ENCODE measurements around the gene CAPN2.
"Not testable (repeated sequence)": the region's sequence is repeated elsewhere in the genome, so short reads cannot be mapped to it uniquely, and the experiment has no call there.

CAPN2 gene

DNA sequence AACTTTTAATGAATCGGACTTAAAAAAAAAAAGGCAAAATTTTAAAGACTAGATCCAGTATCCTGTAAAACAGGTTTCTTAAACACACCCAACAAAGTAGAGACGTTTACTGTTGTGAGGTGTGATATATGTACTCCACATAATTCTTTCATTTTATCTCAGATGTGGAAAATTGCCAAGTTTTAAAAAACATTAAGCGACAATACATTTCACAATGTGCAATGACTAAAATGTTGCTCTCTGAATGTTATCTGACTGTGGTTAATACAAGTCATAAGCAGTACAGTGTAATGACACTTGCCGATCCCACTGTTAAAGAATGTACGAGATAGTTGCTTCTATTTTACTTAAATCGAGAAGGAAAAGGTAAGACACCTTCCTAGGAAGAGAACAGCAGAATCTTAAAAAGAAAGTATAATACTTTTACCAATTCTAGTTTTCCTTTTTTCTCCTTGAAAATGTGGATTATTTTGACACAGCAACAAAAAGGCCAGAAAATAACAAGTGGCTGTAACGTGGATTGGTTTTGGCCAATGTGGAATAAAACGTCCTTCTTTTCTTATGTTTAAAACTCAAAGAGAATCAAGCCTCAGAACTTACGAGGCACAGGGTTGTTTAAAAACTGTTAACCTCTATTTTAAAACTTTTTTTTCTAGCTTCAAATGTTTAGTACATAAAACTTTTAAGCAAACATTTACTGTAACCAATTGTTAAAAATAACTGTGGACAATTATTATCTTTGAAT is 82.0 kb downstream of the CAPN2 start:
- no peak overlapping the region for H2AFZ ChIP-seq (ENCODE audit: low read length, unreplicated experiment)
- no peak overlapping the region for H3K4me3 ChIP-seq (ENCODE audit: low read depth, low read length)

DNA sequence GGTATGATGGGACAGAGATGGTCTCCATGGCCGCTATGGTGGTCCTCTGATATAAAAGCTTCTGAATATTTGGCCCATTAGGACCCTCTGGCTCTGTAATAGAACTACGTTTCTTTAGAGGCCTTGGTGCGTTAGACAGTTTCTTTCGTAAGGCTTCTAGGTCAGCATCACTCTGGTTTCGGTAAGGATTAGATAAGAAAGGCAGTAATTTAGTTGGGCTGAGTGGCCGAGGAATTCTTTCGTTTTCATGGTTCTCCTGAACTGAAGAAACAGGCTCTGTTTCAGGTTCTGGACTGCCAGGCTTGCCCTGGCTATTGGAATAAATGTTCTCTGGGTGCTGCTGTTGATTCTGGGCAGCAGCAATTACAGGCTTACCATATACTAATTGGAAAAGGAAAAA is 83.9 kb downstream of the CAPN2 start:
- H3K4me3 ChIP-seq (ENCODE audit: low read depth, low read length): no peak overlapping the region
- H3K27ac ChIP-seq (ENCODE audit: low read depth, low read length): no peak overlapping the region
- H3K36me3 ChIP-seq (ENCODE audit: insufficient read depth, low read length): peaks cover 42% of the 10 kb centered on the region
- H3K27me3 ChIP-seq (ENCODE audit: insufficient read depth, low read length): no peaks in the 10 kb centered on the region
- no peaks in the 10 kb centered on the region for H3K4me1 ChIP-seq (ENCODE audit: control insufficient read depth, insufficient read depth, low read length, unreplicated experiment)
- H3K79me2 ChIP-seq (ENCODE audit: control insufficient read depth, insufficient read depth, low read length, unreplicated experiment): no peaks in the 10 kb centered on the region
- H2AFZ ChIP-seq (ENCODE audit: low read length, unreplicated experiment): no peak overlapping the region

More for the DNA sequence above, 82.0 kb downstream of the CAPN2 start:
- Histone ChIP-seq H3K36me3 (ENCODE audit: insufficient read depth, low read length) (peaks cover 29% of the 10 kb centered on the region; the same call in 1 of the 2 replicates), H3K27me3 (ENCODE audit: insufficient read depth, low read length) (no peaks in the 10 kb centered on the region), H3K27ac (ENCODE audit: low read depth, low read length) (no peak overlapping the region), H3K4me1 (ENCODE audit: control insufficient read depth, insufficient read depth, low read length, unreplicated experiment) (no peaks in the 10 kb centered on the region), H3K79me2 (ENCODE audit: control insufficient read depth, insufficient read depth, low read length, unreplicated experiment) (no peaks in the 10 kb centered on the region)

DNA sequence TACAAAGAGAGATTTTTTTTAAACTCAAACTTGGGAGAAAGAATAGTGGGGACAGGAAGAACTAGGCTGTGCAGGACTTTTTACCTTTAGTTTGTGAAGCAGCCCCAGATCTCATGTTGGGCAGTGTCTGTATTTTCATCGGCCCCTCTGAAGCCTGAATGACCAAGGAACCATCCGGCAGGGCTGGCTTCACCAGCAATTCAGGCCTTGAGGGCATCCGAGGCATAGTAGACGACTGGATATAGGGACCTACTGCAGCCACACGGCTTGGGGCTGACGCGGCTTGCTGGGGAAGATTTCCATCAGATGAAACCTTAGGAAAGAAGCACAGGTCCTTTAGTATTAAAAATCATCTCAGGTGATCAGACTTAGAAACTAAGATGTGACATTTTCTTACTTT is 89.7 kb downstream of the CAPN2 start:
- H3K27ac ChIP-seq (ENCODE audit: low read depth, low read length): no peak overlapping the region
- peaks cover 42% of the 10 kb centered on the region for H3K36me3 ChIP-seq (ENCODE audit: insufficient read depth, low read length)
- H3K4me3 ChIP-seq (ENCODE audit: low read depth, low read length): no peak overlapping the region
- no peaks in the 10 kb centered on the region for H3K27me3 ChIP-seq (ENCODE audit: insufficient read depth, low read length)
- H3K79me2 ChIP-seq (ENCODE audit: control insufficient read depth, insufficient read depth, low read length, unreplicated experiment): no peaks in the 10 kb centered on the region
- H3K4me1 ChIP-seq (ENCODE audit: control insufficient read depth, insufficient read depth, low read length, unreplicated experiment): no peaks in the 10 kb centered on the region
- H2AFZ ChIP-seq (ENCODE audit: low read length, unreplicated experiment): no peak overlapping the region

DNA sequence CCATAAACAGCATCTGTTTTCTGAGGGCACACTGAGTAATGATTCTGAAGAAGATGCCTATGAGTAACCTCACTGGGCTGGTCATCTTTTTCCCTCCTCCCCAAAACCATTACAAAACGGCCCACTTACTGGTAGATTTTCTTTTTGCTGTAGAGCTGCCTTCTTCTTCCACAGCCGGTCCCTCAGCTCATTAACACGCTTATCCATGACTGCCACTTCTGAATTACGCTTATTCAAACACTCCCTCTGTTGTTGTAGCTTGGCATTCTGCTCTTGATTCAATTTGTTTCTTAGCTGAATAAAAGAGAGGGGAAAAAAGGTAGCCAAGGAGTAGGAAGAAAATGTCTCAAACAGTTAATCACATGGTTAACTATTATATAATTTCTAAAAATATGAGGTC is 90.3 kb downstream of the CAPN2 start:
- Histone ChIP-seq H2AFZ (ENCODE audit: low read length, unreplicated experiment) (no peak overlapping the region), H3K4me1 (ENCODE audit: control insufficient read depth, insufficient read depth, low read length, unreplicated experiment) (no peaks in the 10 kb centered on the region), H3K4me3 (ENCODE audit: low read depth, low read length) (no peak overlapping the region), H3K36me3 (ENCODE audit: insufficient read depth, low read length) (peaks cover 46% of the 10 kb centered on the region), H3K27ac (ENCODE audit: low read depth, low read length) (no peak overlapping the region), H3K27me3 (ENCODE audit: insufficient read depth, low read length) (no peaks in the 10 kb centered on the region), H3K79me2 (ENCODE audit: control insufficient read depth, insufficient read depth, low read length, unreplicated experiment) (no peaks in the 10 kb centered on the region)

DNA sequence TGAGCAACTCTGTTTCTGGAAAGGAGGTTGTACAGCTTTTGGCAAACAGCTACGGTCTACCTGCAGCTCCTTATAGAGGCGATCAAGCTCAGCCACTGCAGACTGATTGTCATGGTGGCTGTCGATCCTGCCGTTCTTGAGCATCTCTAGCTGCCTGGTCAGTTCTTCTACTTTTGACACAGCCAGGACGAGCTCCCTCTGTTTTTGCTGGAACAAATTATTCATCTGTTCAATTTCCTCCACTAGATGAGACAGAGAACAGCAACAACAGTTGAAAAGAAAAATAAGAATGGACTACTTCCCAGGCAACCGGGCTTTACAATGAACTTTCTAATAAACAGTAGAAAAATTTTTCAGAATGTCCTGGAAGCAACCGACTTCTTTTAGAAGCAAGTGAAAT is 90.9 kb downstream of the CAPN2 start:
- Histone ChIP-seq H3K4me3 (ENCODE audit: low read depth, low read length) (no peak overlapping the region), H3K27me3 (ENCODE audit: insufficient read depth, low read length) (no peaks in the 10 kb centered on the region), H2AFZ (ENCODE audit: low read length, unreplicated experiment) (no peak overlapping the region), H3K27ac (ENCODE audit: low read depth, low read length) (no peak overlapping the region), H3K36me3 (ENCODE audit: insufficient read depth, low read length) (peaks cover 44% of the 10 kb centered on the region), H3K79me2 (ENCODE audit: control insufficient read depth, insufficient read depth, low read length, unreplicated experiment) (no peaks in the 10 kb centered on the region), H3K4me1 (ENCODE audit: control insufficient read depth, insufficient read depth, low read length, unreplicated experiment) (no peaks in the 10 kb centered on the region)

DNA sequence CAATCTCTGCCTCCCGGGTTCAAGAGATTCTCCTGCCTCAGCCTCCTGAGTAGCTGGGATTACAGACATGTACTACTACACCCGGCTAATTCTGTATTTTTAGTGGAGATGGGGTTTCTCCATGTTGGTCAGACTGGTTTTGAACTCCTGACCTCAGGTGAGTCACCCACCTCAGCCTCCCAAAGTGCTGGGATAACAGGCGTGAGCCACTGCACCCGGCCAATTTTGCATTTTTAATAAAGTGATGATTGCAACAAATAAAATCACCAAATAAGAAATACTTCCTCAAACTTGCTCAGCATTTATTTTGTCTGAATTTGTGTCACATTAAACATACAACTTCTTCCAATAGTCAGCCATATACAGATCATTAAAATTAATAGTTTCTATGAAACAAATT is 97.6 kb downstream of the CAPN2 start:
- H3K36me3 ChIP-seq (ENCODE audit: insufficient read depth, low read length): peaks cover 19% of the 10 kb centered on the region
- H3K4me3 ChIP-seq (ENCODE audit: low read depth, low read length); H3K79me2 ChIP-seq (ENCODE audit: control insufficient read depth, insufficient read depth, low read length, unreplicated experiment); H2AFZ ChIP-seq (ENCODE audit: low read length, unreplicated experiment); H3K27ac ChIP-seq (ENCODE audit: low read depth, low read length); H3K27me3 ChIP-seq (ENCODE audit: insufficient read depth, low read length): not testable (repeated sequence)
- H3K4me1 ChIP-seq (ENCODE audit: control insufficient read depth, insufficient read depth, low read length, unreplicated experiment): peaks cover 12% of the 10 kb centered on the region

DNA sequence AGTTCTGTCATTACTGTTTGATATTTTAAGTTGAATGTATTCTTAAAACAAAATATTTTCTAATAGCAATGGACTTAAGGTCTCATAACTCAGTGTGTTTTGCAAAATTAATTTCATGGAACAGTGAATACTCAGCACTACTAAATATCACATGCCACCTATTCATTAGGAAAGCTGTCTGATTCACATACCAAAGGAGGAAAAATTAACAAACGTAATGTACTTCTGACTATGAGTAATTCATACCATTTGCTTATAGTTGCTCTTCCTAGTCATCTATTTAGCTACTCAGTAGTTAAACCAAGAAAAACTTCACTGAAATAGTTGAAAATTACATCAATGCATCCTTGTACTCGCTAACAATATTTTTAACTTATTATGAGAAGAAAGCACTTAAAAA is 98.2 kb downstream of the CAPN2 start:
- no peaks in the 10 kb centered on the region for H3K27me3 ChIP-seq (ENCODE audit: insufficient read depth, low read length)
- peaks cover 9% of the 10 kb centered on the region for H3K79me2 ChIP-seq (ENCODE audit: control insufficient read depth, insufficient read depth, low read length, unreplicated experiment)
- peak overlapping the region; percentile 6; the same call in 1 of the 2 replicates for H3K27ac ChIP-seq (ENCODE audit: low read depth, low read length)
- no peak overlapping the region for H2AFZ ChIP-seq (ENCODE audit: low read length, unreplicated experiment)
- peaks cover 19% of the 10 kb centered on the region for H3K36me3 ChIP-seq (ENCODE audit: insufficient read depth, low read length)
- H3K4me1 ChIP-seq (ENCODE audit: control insufficient read depth, insufficient read depth, low read length, unreplicated experiment): peaks cover 18% of the 10 kb centered on the region
- H3K4me3 ChIP-seq (ENCODE audit: low read depth, low read length): no peak overlapping the region

DNA sequence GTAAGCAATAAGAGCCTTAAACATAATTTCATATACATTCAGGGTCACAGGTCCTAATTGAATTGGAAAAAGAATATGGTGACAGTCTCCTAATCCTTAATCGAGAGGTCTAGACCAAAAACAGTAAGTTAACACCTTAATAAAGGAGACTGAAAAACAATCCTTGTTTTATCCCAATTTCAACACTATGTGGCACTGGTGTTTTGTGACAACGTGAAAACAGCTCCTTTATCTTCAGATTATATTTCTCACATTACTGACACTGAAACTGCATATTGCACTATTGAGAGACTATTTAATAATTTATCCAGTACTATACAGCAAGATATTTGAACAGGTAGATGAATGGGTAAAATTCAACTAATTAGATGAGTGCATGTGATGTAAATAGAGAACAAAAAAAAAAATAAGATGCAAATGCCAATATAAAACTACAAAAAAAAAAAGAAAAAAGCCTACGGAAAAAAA is 99.3 kb downstream of the CAPN2 start:
- peaks cover 18% of the 10 kb centered on the region for H3K79me2 ChIP-seq (ENCODE audit: control insufficient read depth, insufficient read depth, low read length, unreplicated experiment)
- H3K4me3 ChIP-seq (ENCODE audit: low read depth, low read length): no peak overlapping the region
- no peaks in the 10 kb centered on the region for H3K27me3 ChIP-seq (ENCODE audit: insufficient read depth, low read length)
- H3K27ac ChIP-seq (ENCODE audit: low read depth, low read length): no peak overlapping the region
- H2AFZ ChIP-seq (ENCODE audit: low read length, unreplicated experiment): no peak overlapping the region
- H3K36me3 ChIP-seq (ENCODE audit: insufficient read depth, low read length): peaks cover 12% of the 10 kb centered on the region
- H3K4me1 ChIP-seq (ENCODE audit: control insufficient read depth, insufficient read depth, low read length, unreplicated experiment): peaks cover 29% of the 10 kb centered on the region

DNA sequence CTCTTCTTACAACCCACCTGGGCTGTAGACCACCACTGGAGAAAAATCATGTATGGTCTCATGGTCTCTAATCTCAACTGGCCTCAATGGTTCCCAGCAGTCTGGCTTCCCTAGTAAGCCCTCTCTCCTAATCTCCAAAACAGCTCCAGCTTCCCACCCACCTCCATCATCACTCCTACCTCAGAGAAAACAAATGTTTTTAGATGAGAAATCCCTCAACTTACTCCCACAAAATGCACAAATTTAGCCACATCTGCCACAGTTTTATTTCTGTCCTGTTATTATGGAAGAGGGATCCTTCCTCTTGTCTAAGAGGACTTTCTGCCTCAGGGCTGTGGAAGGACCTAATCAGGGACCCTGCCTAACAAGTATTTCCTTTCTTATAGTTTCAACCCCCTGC is 101.3 kb downstream of the CAPN2 start:
- Histone ChIP-seq H3K27ac (ENCODE audit: low read depth, low read length) (no peak overlapping the region), H3K27me3 (ENCODE audit: insufficient read depth, low read length) (no peaks in the 10 kb centered on the region), H3K4me3 (ENCODE audit: low read depth, low read length) (no peak overlapping the region), H2AFZ (ENCODE audit: low read length, unreplicated experiment) (no peak overlapping the region), H3K36me3 (ENCODE audit: insufficient read depth, low read length) (no peaks in the 10 kb centered on the region), H3K79me2 (ENCODE audit: control insufficient read depth, insufficient read depth, low read length, unreplicated experiment) (peaks cover 19% of the 10 kb centered on the region), H3K4me1 (ENCODE audit: control insufficient read depth, insufficient read depth, low read length, unreplicated experiment) (peaks cover 33% of the 10 kb centered on the region)

DNA sequence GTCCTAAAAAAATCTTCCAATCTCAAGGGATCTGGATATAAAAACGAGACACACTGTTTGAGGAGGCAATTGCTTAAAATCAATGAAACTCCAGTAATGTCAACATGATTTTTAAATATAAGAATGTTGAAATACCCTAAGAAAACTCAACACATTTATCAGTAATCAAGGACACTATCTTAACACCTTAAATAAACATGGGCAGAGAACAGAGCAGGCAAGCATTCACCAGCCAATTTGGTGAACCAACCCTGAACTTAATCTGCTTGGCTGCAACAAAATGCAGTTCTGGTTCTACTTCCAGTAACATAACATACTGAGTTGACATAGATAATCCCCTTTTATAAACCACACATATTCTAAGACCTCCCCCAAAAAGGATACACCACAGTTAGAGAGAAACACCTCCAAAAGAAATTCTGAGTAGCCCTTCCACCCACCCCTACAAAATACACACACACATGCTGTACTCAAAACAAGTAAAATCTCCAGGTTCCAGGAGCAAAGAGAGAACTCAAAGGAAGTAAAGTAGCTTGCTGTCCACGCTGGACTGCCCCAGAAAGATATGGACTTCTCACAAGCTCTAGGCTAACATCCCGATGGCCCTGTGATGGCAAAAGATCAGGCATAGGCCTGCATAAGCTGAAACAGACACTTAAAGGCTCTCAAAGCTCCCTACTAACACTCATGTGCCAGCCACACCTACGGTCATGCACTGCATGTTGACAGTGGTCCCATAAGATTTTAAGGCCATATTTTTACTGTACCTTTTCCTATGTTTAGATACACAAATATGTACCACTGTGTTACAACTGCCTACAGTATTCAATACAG is 102.9 kb downstream of the CAPN2 start:
- peaks cover 26% of the 10 kb centered on the region for H3K79me2 ChIP-seq (ENCODE audit: control insufficient read depth, insufficient read depth, low read length, unreplicated experiment)
- no peaks in the 10 kb centered on the region for H3K36me3 ChIP-seq (ENCODE audit: insufficient read depth, low read length)
- peaks cover 36% of the 10 kb centered on the region for H3K4me1 ChIP-seq (ENCODE audit: control insufficient read depth, insufficient read depth, low read length, unreplicated experiment)
- H3K4me3 ChIP-seq (ENCODE audit: low read depth, low read length): no peak overlapping the region
- H3K27me3 ChIP-seq (ENCODE audit: insufficient read depth, low read length): no peaks in the 10 kb centered on the region
- H3K27ac ChIP-seq (ENCODE audit: low read depth, low read length): peak overlapping the region; percentile 33
- H2AFZ ChIP-seq (ENCODE audit: low read length, unreplicated experiment): no peak overlapping the region
